ENCODE results near the gene NTN3. TPM values are rescaled to one million over a fixed set of nuclear protein-coding genes. Genes with fewer than 3 reads are reported as not detected.
"Not testable (repeated sequence)": the region's sequence is repeated elsewhere in the genome, so short reads cannot be mapped to it uniquely, and the experiment has no call there.

NTN3 gene
- total RNA-seq, 1 donor from 2014 or later, result 0.19 TPM

DNA sequence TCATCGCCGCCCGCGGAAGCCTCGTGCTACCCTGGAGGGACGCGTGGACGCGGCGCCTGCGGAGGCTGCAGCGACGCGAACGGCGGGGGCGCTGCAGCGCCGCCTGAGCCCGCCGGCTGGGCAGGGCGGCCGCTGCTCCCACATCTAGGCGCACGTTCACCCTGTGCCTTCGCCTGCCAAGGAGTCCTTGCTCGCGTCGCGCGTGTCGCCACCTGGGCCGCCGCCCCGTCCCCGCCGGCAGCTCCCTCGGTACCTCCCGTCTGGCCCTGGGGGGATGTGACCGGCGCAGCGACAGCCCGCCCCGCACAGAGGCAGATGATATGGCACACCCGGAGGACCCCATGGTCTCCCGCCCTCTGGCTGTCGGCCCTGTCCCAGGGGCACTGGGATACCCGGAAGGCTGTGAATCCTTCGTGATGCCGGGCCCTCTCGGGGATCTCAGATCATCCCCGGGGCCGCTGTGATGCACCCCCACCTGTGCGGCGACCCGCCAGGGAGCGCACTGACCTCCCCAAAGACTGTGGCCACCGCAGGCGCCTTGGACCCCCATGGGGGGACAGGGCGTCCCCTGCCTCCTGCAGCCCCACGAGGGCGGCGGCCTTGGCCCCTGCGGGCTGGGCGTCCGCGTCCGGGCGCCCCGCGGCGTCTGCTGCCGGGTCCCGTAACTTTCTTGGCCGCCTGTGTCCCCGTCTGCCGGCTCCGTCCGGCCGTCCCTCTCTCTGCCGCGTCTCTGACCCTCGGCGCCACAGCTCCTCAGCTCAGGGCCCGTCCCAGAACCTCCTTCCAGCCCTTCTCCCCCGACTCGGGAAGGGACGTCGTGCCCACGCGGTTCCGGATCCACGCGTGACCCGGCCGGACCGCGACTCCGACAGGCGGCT is 3.1 kb downstream of the NTN3 start:
- ATAC-seq (ENCODE audit: poor library complexity) (peak; percentile 82), DNase-seq (peak; percentile 77)
- intact Hi-C loops (cut with DNase I), result no loop called here

DNA sequence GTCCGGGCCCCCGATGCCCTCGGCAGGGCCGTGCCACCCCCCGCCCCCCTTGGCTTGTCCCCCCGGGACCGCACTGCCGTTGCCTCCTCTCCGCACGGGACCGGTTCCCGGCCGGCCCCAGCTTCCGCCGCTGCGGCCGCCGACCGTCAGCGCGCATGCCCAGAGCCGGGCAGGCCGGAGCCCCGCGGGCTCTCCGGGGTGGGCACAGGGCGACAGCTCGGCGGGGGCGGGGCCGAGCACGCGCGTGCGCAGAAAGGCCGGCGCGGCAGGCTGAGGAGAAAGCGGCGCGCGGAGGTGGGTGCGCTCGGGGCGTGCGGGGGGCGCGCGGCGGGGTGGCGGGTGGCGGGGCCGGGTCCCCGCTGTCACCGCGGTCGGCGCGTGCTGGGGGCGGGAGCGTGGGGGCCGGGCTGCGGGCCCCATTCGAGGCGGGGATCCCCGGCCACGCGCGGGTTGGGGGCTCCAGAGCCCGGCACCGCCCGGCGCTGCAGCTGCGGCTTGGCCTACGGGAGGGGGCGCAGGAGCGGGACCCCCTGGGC is 3.8 kb downstream of the NTN3 start, which contains the start of gene TBC1D24:
Gene TBC1D24, plus strand, starts transcription at position 251 of the 536 bp plus-strand sequence. CDS start 21,022 bp downstream, outside the sequence.
- ATAC-seq (ENCODE audit: poor library complexity) (peak; percentile 96), DNase-seq (peak; percentile 93)
- intact Hi-C loops (cut with DNase I), result no loop called here

DNA sequence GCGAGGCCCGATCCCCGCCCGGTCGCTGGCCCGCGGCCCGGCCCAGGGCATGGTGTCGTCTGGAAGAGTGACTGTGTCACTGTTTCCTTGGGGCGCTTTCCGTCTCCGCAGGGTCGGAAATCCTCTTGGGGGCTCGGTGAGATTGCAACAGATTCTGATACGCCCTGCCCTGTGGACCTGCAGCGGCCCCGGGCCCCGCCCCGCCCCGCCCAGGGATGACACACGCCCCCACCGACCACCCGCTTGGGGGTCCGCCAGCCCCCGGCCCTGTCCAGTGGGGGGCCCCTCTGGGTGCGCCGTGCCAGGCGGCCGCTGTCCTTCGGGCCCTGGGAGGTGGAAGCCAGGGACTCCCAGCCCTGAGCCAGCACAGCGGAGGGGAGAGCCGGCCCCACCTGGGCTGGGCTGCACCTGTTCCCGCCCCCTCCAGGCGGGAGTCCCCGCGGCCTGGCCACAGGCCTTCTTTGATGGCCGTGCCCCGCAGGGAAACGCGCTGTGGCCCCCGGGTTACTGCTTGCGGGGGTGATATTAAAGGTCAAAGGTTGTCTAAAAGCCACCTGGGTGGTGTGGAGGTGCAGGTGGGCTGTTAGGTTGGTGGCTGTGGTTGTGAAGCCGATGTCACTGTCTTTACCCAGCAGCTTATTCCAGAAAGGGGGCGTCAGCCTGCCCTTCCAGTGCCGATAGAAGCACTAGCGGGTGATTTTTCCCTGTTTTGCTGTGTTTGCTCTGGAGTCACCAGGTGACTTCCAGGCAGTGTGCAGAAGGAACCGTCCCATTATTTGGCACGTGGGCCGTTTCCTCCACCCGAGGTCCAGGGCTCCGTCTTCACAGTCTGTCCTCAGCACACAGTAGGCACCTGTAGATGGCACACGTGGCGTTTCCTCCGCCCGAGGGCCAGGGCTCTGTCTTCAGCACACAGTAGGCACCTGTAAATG is 4.6 kb downstream of the NTN3 start:
- DNase-seq (no peak), ATAC-seq (ENCODE audit: poor library complexity) (no peak)
- intact Hi-C loops (cut with DNase I), result no loop called here

DNA sequence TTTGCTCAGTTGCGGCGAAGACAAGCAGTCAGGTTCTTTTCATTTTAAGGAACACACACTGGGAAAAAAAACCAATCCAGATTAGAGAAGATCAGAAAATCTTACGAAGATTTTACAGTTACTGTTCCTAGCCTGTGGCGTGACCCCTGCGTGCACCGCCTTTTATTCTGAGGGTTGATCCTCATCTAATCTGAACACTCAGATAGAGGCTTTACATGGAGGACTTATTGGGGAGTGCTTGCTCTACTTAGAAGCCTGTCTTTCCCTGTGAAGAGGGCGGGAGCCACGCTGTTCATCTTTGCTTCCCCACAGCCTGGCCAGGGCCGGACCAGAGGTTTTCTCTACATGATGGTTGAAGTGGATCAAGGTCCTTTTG is 5.2 kb downstream of the NTN3 start:
- intact Hi-C loops (cut with DNase I), result no loop called here
- DNase-seq, result no peak
- ATAC-seq (ENCODE audit: poor library complexity), result no peak

DNA sequence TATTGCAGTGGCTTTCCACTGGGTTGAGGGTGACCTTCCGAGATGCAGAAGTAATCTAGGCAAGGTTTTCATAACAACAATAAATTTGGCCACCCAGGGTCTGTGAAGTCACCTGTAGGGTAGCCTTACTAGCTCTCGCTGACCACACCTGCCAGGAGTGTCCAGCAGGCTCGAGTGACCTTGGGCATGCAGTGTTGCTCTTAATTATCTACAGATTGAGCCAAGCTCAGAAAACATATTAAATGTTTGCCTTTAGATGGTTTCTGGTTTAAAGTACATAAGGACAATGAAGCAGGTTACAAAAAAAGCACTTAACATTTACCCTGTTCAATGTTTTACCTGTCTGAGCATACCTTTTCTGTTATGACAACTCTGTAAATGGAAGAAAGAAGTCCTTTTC is 5.6 kb downstream of the NTN3 start:
- ATAC-seq (ENCODE audit: poor library complexity) (no peak), DNase-seq (no peak)
- intact Hi-C loops (cut with DNase I), result no loop called here

DNA sequence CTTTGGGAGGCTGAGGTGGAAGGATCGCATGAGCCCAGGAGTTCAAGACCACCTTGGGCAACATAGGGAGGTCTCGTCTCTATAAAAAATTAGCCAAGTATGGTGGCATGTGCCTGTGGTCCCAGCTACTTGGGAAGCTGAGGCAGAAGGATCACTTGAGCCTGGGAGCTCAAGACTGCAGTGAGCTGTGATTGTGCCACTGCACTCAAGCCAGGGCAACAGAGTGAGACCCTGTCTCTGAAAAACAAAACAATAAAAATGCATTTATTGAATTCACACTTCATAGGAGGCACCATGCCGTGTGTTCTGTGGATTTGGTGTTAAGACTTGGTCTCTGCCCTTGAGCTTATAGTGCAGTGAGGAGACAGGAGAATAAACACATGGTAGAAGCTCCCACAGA is 6.2 kb downstream of the NTN3 start:
- intact Hi-C loops (cut with DNase I), result no loop called here
- DNase-seq (no peak), ATAC-seq (ENCODE audit: poor library complexity) (no peak)

DNA sequence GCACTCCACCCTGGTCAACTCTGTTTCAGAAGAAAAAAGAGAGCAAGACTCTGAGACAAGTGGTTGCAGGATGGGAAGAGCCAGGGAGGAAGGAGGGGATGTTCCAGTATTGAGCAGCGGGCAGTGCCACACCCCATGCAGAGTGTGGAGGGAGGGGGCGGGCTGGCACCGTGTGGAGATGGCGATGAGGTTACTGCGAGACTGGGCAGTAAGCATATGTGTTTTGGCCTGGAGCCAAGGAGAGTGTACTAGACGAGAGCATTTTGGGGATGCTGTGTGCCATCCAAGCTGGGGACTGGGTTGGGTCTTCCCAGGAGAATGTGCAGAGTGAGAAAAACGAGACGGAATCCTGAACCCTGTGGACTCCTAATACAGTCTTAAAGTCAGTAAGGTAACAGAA is 7.2 kb downstream of the NTN3 start:
- DNase-seq (no peak), ATAC-seq (ENCODE audit: poor library complexity) (no peak)
- intact Hi-C loops (cut with DNase I), result no loop called here

DNA sequence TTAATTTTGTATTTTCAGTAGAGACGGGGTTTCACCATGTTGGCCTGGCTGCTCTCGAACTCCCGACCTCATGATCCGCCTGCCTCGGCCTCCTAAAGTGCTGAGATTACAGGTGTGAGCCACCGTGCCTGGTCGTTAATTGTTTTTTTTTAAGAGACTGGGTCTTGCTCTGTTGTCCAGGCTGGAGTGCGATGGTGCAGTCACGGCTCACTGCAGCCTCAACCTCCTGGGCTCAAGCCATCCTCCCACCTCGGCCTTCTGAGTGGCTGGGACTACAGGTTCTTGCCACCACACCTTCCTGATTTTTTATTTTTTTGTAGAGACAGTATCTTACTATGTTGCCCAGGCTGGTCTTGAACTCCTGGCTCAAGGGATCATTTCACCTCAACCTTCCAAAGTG is 8.9 kb downstream of the NTN3 start:
- intact Hi-C loops (cut with DNase I); DNase-seq; ATAC-seq (ENCODE audit: poor library complexity): not testable (repeated sequence)

DNA sequence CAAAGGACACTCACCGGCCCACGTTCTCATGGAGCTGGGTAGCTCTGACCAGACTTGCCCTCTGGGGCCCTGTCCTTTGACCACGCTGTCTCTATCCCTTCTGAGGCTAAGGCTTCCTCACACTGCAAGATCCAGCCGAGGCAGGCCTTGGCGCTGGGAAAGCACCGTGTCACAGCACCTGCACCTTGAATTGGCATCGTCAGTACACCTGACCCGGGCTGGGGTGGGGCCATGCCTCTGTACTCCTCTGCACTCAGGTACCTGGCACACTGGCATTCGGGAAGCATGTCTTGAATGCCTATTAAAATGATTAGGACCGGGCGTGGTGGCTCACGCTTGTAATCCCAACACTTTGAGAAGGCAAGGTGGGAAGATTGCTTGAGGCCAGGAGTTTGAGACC is 9.9 kb downstream of the NTN3 start:
- intact Hi-C loops (cut with DNase I), result no loop called here
- DNase-seq (no peak), ATAC-seq (ENCODE audit: poor library complexity) (no peak)

DNA sequence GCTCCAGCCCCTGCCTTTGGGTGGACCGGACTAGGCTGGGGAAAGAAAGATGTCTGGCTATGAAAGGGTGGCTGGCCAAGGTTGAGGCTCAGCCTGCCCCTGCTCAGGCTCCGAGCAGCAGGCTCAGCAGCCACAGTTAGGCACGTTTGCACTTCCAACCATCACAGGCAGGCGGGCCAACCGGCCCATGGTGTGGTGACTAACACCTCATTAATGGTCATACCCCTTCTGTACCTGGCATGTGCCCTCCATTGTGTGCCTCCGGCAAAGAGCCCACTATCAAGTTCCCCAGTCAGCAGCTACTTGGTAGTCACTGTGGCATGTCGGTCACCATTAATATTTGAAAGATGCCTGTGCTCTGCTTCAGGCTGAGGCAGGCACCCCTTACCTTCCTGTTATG is 10.6 kb downstream of the NTN3 start:
- intact Hi-C loops (cut with DNase I), result no loop called here
- ATAC-seq (ENCODE audit: poor library complexity) (no peak), DNase-seq (no peak)

DNA sequence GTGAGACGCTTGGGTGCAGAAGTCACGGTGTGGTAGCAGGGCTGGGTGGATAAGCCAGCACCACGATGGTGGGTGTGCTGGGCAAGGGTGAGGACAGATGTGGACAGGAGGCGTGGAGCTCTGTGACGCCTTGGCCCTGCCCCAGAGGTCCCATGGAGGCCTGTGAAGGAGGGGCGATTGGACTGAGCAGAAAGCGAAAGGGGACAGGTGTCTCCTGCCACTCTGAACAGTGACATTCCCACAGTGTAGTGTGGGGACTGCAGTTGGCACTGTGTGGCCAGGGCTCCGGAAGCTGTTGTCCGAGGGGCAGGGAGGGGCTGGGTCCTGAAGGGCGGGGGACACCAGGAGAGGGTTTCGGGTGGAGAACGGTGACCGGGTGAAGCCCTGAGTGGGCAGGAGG is 11.2 kb downstream of the NTN3 start:
- no peak for DNase-seq
- no peak for ATAC-seq (ENCODE audit: poor library complexity)
- intact Hi-C loops (cut with DNase I), result no loop called here

DNA sequence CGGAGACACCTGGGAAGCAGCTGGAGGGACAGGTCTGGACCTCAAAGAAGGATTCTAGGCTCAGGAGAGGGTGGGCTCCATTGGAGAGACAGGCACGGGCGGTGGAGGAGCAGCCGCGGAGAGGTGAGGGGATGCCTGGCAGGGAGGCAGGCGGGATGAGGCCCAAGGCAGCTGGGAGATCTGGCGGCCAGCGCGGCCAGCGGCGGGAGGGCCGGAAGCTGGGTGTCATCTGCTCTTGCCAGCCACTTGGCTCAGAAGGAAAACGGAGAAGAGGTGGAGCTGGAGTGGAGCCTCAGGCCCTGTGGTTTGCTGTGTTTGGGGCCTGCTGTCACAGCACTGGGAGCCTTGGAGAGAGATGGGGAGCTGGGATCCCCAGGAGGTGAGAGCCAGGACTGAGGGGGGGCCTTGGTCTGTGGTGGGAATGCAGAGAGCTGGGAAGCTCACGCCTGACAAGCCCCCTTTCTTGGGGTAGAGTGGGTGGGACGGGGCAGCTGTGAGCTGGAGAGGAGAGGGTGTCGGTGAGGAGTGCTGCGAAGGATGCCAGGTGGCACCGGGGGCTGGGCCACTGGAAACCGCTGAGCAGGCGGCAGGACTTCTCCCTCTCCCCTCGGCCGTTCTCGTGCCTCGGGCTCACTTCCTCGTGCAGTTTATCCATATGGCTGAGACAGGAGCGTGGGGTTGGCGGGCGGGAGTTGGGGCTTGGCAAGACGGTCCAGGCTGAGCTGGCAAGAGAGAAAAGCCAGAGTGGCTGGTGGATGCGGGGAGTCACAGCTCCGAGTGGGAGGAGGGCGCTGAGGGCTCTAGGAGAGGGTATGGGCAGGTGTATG is 11.8 kb downstream of the NTN3 start:
- DNase-seq (peak; percentile 66), ATAC-seq (ENCODE audit: poor library complexity) (peak; percentile 72)
- intact Hi-C loops (cut with DNase I), result no loop called here

DNA sequence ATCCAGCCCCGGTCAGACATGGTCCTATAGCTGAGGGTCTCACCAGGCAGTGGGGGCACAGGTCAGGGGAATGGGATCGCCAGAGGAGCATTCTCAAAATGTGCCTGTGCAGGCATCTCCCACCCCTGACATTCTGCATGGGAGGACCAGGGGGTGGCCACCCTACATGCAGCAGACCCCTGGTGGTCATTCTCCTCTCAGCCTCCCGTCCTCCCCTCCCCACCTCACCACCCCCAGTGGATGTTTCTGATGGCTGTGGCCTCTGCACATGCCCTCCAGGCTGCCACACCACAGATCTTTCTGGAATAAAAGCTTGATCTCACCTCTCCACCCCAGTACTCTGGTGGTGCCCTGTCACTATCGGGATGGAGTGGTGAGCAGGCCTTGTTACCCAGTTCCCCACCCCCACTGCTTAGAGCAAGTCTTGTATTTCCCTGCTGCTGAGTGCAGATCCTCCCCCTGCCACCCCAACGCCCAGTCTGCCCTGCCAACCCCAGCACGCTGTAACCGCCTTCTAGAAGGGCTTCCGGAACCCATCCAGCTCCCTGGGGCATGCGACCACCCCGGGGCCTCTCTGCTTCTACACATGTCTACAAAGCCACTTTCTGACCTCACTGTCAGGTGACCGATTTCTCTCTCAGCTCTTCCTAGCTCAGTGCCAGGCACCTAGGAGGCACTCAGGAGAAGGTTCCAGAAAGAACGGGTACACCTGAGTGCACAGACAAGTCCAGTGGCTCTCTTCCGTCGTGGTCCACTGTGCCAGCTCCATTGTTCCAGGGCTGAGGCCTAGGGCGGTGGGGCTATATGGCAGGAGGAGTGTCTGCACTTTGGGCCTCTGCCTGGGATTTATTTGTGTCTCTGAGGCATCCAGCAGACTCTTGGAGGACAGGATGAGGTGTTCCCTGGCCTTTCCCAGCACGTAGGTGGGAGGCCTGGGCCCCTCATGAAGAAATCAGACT is 13.1 kb downstream of the NTN3 start:
- ATAC-seq (ENCODE audit: poor library complexity) (no peak), DNase-seq (no peak)
- intact Hi-C loops (cut with DNase I), result no loop called here

DNA sequence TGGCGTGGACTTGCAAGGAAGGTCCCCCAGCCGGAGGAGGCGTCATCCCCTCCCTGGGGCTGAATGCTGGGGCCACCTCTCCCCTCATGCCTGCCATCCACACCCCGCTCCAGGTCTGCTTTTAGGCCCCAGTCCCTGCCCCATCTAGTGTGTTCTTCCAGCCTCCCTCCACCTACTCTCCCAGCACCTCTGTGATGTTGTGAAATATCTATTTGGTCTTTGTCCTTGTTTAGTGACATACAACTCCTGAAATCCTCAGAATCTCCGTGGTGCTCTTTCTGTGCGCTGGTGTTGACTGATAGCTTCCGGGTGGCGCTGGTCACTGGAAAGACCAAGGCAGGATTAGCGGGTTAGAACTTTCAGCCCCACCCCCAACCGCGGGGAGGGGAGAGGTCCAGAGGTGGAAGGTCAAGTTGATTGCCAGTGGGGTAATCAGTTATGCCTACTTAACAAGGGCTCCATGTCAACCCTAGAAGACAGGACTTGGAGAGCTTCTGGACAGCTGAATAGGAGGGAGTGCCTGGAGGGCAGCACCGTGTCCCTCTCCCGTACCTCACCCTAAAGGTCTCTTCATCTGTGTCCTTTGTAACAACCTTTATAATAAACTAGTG is 13.9 kb downstream of the NTN3 start:
- DNase-seq (no peak), ATAC-seq (ENCODE audit: poor library complexity) (no peak)
- intact Hi-C loops (cut with DNase I), result no loop called here

DNA sequence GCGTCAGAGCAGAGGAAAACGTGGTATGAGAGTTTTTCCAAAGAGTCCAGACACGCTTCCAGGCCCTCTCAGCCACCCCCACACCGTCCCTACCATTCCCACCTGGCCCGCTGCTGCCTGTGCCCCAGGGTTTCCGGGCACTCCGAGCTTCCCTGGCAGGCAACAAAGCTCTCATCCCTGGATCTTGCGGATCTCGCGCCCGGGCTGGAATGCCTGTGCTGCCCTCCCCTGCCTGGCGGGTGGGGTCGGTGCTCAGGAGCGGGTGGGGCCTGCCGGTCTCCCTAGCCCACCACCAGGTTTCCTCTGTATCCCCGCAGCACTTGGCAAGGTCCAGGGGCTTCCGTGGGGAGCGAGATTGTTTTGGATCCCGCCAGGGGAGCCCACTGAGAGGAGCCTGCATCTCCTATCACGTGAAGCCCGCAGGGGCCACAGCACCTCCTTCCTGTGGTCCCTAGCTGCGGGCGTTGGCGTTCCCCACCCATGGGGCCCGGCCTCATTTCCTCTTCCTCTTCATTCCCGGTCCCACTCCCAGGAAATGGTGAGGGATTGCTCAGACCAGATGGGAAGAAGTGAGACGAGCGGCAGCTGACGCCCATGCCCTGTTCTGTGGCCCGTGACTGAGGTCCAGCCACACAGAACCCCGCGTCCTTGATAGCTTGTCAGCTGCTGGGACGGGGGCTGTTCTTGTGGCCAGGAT is 14.9 kb downstream of the NTN3 start:
- DNase-seq (peak; percentile 38), ATAC-seq (ENCODE audit: poor library complexity) (no peak)
- intact Hi-C loops (cut with DNase I), result no loop called here

DNA sequence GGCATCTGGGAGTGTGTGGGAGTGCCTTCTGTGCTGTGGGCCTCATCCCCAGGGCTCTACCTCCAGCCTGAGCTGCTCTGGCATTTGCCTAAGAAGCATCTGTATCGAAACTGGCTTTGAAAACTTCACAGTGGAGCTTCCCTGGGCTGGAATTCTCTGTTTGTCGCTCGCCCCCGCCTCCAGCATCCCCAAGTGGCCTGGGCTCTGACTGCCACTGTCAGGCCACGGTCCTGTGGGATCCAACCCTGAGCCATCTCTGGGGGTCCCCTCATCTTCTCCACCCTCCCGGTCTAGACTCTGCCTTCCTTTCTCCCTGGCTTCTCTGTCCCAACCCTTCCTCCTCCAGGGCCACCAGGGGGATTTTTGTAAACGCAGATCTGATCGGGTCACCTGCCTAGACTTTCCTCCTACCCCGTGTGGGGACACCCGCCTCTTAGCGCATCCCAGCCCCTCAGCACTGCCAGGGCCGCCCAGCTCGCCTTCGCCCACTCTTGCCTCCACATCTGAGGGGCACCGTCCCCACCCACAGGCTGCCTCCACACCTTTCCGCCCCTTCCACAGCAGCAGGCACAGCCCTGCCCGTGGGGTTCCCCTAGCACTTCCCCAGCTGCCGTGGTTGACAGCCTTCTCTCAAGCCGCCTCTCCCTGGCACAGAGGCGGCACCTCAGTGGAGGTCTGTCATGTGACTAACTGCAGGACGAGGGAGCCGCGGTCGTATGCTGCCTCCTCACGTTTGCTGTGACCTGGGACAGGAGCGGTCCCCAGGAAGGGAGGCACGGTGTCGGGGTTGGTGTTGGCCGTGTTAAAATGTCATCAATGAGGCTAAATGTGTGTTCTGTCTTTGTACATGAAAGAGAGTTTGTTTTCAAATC is 15.8 kb downstream of the NTN3 start:
- peak; percentile 76 for DNase-seq
- ATAC-seq (ENCODE audit: poor library complexity), result peak; percentile 81
- intact Hi-C loops (cut with DNase I), result no loop called here
